ENCODE measurements around the gene ABITRAM.

GRCh38 chr9:108951578-108951977 is 17.4 kb downstream of the ABITRAM start:
- TF ChIP-seq MAX (IDR thresholded peaks at IDR 0.05; ENCODE audit: insufficient read depth, insufficient read length) = no peak
- TF ChIP-seq POLR2A (IDR thresholded peaks at IDR 0.05; ENCODE audit: low read depth, low read length) = no peak
- no peak for TF ChIP-seq CTCF (IDR thresholded peaks at IDR 0.05; ENCODE audit: extremely low read depth in 1 of 2, insufficient read depth in 1 of 2, low read depth in 1 of 2, low read length in 2 of 2)
- TF ChIP-seq GATA2 (IDR thresholded peaks at IDR 0.05; ENCODE audit: insufficient read depth, insufficient read length, low read depth, low read length) = no peak
- no peak for TF ChIP-seq EZH2 (IDR thresholded peaks at IDR 0.05; ENCODE audit: borderline replicate concordance, low read depth, low read length, severe bottlenecking)
